Measurements from ENCODE around the gene TUBB. TPM values are rescaled to one million over a fixed set of nuclear protein-coding genes. Genes with fewer than 3 reads are reported as not detected.

TUBB gene
- total and polyA plus RNA-seq, 2 donors (not counting 1 experiment from before 2014, with no cell fraction given) = 102 to 295 TPM

DNA sequence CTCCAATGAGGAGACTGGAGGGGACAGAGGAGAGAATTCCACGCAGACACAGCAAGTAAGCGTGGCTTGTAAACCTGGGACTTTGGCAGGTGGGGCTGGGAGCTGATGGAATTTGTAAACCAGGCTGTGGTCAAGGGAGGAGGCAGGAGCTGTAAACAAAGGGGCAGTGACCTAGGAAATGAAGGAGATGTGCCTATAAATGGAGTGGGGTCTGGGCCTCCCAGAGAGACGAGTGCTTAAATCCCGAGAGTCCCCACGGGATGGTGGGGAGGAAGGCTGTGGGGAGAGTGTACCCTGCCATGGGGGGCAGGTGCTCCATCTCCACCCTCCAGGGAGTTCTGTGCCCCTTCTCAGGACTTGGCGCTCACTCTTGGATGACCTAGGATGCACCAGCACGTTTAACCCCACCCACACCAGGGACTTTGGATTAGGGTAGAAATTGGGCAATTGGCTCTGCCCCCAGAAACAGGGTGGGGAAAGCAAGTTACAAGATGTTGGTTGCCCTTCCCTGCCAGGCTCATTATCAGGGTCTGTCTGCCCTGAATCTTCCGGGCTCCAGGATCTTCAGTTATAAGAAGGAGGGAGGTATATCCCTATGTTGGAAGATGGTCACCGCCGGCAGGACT is 43.4 kb upstream of the TUBB start:
- H3K9ac ChIP-seq (ENCODE audit: low read length) = no peak overlapping the region
- Mint-ChIP-seq H3K4me1 (peaks cover 42% of the 10 kb centered on the region), H3K27ac (peak overlapping the region; percentile 6), H3K4me3 (no peak overlapping the region), H3K27me3 (no peaks in the 10 kb centered on the region), H3K9me3 (ENCODE audit: insufficient read depth) (no peaks in the 10 kb centered on the region)
- H3K27me3 ChIP-seq (replicated peaks in 1 of 4; ENCODE audit: control extremely low read depth in 1 of 4, control insufficient read depth in 3 of 4, insufficient read depth in 4 of 4, low read length in 3 of 4) = no peaks in the 10 kb centered on the region
- H3K79me2 ChIP-seq (ENCODE audit: control insufficient read depth, insufficient read depth, low read length) = peaks cover 61% of the 10 kb centered on the region
- peaks cover 69% of the 10 kb centered on the region for H4K20me1 ChIP-seq (ENCODE audit: control insufficient read depth, insufficient read depth, low read length, poor library complexity, severe bottlenecking)
- no peak overlapping the region for H3K4me3 ChIP-seq (ENCODE audit: control extremely low read depth in 1 of 5, extremely low read depth in 1 of 5, insufficient read depth in 1 of 5, low read depth in 2 of 5, low read length in 4 of 5)
- ChIA-PET POLR2A (no interaction called here), CTCF (interaction anchor here (1.3 to 19.8 kb wide), 6 partner anchors 14 to 410 kb away, joined by 3 to 963 read pairs (median 10); partner anchors contain the start of genes ATAT1, MDC1, NRM and TUBB)
- TF ChIP-seq CTCF (IDR thresholded peaks at IDR 0.05) (no peak), EZH2 (IDR thresholded peaks at IDR 0.05; ENCODE audit: borderline replicate concordance, insufficient read depth, low read depth, low read length, poor library complexity, severe bottlenecking) (no peak)
- ATAC-seq (ENCODE audit: low read depth) (no peak), DNase-seq (no peak)
- intact Hi-C loops (cut with micrococcal nuclease) = loop anchor here (5.0 kb wide), 1 partner anchor 201 kb away; no protein-coding TSS in a partner anchor
- H3K9me3 ChIP-seq (ENCODE audit: control extremely low read depth in 1 of 3, control insufficient read depth in 2 of 3, insufficient read depth in 1 of 3, low read length in 2 of 3) = no peaks in the 10 kb centered on the region
- WGBS (ENCODE audit: insufficient coverage) = 66% methylated on average over 5 of the region's 10 CpGs
- H3K36me3 ChIP-seq (replicated peaks in 1 of 2; ENCODE audit: control extremely low read depth in 1 of 2, control insufficient read depth in 1 of 2, extremely low read depth in 1 of 2, insufficient read depth in 2 of 2, low read length in 1 of 2) = peaks cover 4 to 54% of the 10 kb centered on the region in 2 experiments
- H2AFZ ChIP-seq (ENCODE audit: insufficient read depth, low read depth, low read length, poor library complexity, severe bottlenecking) = no peak overlapping the region
- peaks cover 38 to 48% of the 10 kb centered on the region in 2 donors for H3K4me1 ChIP-seq (ENCODE audit: control insufficient read depth in 2 of 2, insufficient read depth in 2 of 2, low read length in 2 of 2)
- peak overlapping the region in 1 of 2 donors; percentile 38 for H3K27ac ChIP-seq (ENCODE audit: low read length in 2 of 2)
- H3K4me2 ChIP-seq (replicated peaks; ENCODE audit: low read depth, low read length, poor library complexity, severe bottlenecking) = no peak overlapping the region

Measured in B cell (primary cell).